K562 (cell line): ENCODE results near the gene MPND. TPM values are rescaled to one million over a fixed set of nuclear protein-coding genes. Genes with fewer than 3 reads are reported as not detected.

Source experiments
- ARID1B ChIP-seq: fragments of 450-650 bp; IDR thresholded peaks from 2 replicates; pipeline ENCODE4 v1.6.1; 2016; ENCODE audit warnings: antibody characterized with exemption, mild to moderate bottlenecking, inconsistent platforms
- C11orf30 ChIP-seq: fragments of 450-650 bp; IDR thresholded peaks from 2 replicates; pipeline ENCODE4 v1.6.1; 2016; ENCODE audit warnings: low read depth, mild to moderate bottlenecking
- EGR1 ChIP-seq: fragments of 450-650 bp; conservative IDR thresholded peaks from 2 replicates; pipeline ENCODE4 v1.6.1; 2017; ENCODE audit warnings: mild to moderate bottlenecking
- KDM1A ChIP-seq, 2 experiments: fragments of 450-650 bp; IDR thresholded peaks; 2 replicates each; pipeline ENCODE4 v1.6.1; 2016; ENCODE audit warnings: mild to moderate bottlenecking in 2 of 2
- KDM4B ChIP-seq, 2 experiments: fragments of 450-650 bp in 1 of 2; sonication (generic) in 1 of 2; IDR thresholded peaks; 2 replicates each; pipeline ENCODE4 v1.6.1; 2016 to 2017; ENCODE audit warnings: borderline replicate concordance in 2 of 2, antibody characterized with exemption in 1 of 2, low read depth in 1 of 2, mild to moderate bottlenecking in 1 of 2
- KDM5B ChIP-seq: fragments of 200-600 bp; sonication (generic); IDR thresholded peaks from 2 replicates; pipeline ENCODE4 v1.6.1; 2012; ENCODE audit warnings: low read depth, mild to moderate bottlenecking, moderate library complexity, low read length, control low read depth, inconsistent platforms; ENCODE audit not compliant: insufficient replicate concordance
- PHB ChIP-seq: fragments of 250-450 bp; sonication (Bioruptor Pico); IDR thresholded peaks from 2 replicates; pipeline ENCODE4 v1.5.0; 2021
- POLR3A ChIP-seq: IDR thresholded peaks from 2 replicates; pipeline ENCODE4 v1.6.1; 2011; ENCODE audit warnings: borderline replicate concordance, mild to moderate bottlenecking, moderate library complexity; ENCODE audit not compliant: insufficient read length, insufficient read depth; ENCODE audit errors: extremely low read depth
- RAD51 ChIP-seq: fragments of 450-650 bp; IDR thresholded peaks from 2 replicates; pipeline ENCODE4 v1.7.1; 2016; ENCODE audit warnings: low read depth, mild to moderate bottlenecking, borderline replicate concordance
- SIN3B ChIP-seq: fragments of 450-650 bp; IDR thresholded peaks from 2 replicates; pipeline ENCODE4 v1.6.1; 2017; ENCODE audit warnings: low read depth, mild to moderate bottlenecking, moderate library complexity
- THRA ChIP-seq: fragments of 450-650 bp; IDR thresholded peaks from 2 replicates; pipeline ENCODE4 v1.6.1; 2017; ENCODE audit warnings: mild to moderate bottlenecking, moderate library complexity
- ZNF174 ChIP-seq: fragments of 250-450 bp; sonication (Bioruptor Pico); IDR thresholded peaks from 2 replicates; pipeline ENCODE4 v1.4.0; 2020; ENCODE audit warnings: mild to moderate bottlenecking
- ZNF778 ChIP-seq: fragments of 450-650 bp; formaldehyde crosslinking; IDR thresholded peaks from 2 replicates; pipeline ENCODE4 v1.4.0; 2020; ENCODE audit warnings: mild to moderate bottlenecking, moderate library complexity
- ZNF830 ChIP-seq: fragments of 250-450 bp; sonication (Bioruptor Pico); IDR thresholded peaks from 2 replicates; pipeline ENCODE4 v1.5.0; 2021; ENCODE audit warnings: mild to moderate bottlenecking
- polyA plus RNA-seq, 8 experiments: library from polyadenylated mRNA; depleted of rRNA in 4 of 8; stranded (reverse) in 5 of 8; unstranded in 3 of 8; fragments of >200 nt; fragmentation: Nextera tagmentation in 2 of 8; fragmentation: Illumina TruSeq in 1 of 8; extraction: Ambion mirVana in 2 of 8; extraction: Trizol in 1 of 8; gene quantifications; 2 replicates each; pipeline versions ENCODE4 v1.2.1 to v1.2.3, GENCODE V29; 2011 to 2014; ENCODE audit warnings: inconsistent platforms in 1 of 8, missing spikeins in 1 of 8
- total RNA-seq, 7 experiments: library from RNA; depleted of rRNA in 6 of 7; stranded (reverse); fragments of >200 nt in 6 of 7; fragmentation: Illumina TruSeq in 2 of 7; extraction: Trizol in 2 of 7; gene quantifications; 2 replicates each; pipeline versions ENCODE4 v1.2.1 to v1.2.3, GENCODE V29; 2011 to 2021; ENCODE audit warnings: low replicate concordance in 1 of 7
- TF ChIP-seq, protein P1 (sequence below): fragments of 250-450 bp; sonication (Bioruptor Pico); IDR thresholded peaks from 2 replicates; pipeline ENCODE4 v1.9.0; 2021; ENCODE audit warnings: mild to moderate bottlenecking
- TF ChIP-seq, protein P2 (sequence below), 3 experiments: IDR thresholded peaks in 2 of 3; conservative IDR thresholded peaks in 1 of 3; 2 replicates each; pipeline ENCODE4 v1.5.1; 2011 to 2012; ENCODE audit warnings: low read length in 3 of 3, mild to moderate bottlenecking in 3 of 3, control low read depth in 2 of 3, improper control_type of control experiment in 1 of 3, inconsistent platforms in 1 of 3, low read depth in 1 of 3, mixed read lengths in 1 of 3, moderate library complexity in 1 of 3; ENCODE audit not compliant: insufficient read depth in 2 of 3

Gene MPND
- total and polyA plus RNA-seq, 9 of the 15 experiments (the other 6 are each of a cell fraction or from before 2014, with no cell fraction given), result 0.25 to 14.0 (median 3.9) TPM

DNA sequence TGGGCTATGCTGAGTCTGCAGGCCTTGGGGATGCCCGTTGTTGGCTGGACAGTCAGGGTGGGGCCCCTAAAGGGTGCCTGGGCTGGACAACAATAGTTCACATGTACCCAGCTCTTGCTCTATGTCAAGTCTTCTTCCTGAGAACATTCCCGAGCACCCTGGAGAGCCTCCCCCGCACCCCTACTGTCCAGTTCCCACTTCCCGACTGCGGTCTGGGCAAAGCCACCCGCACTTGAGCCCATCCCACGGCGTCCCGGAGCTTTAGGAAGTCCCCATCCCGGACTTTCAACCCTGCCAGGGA is 1.1 kb upstream of the MPND start (continued):
- no peak for TF ChIP-seq KDM4B (IDR thresholded peaks at IDR 0.05; ENCODE audit: borderline replicate concordance in 2 of 2, low read depth in 1 of 2)
- no peak for TF ChIP-seq ZNF830 (CRISPR knock-in tag)
- peak; percentile 67 for TF ChIP-seq EGR1
- peak; percentile 40; the same call in 1 of the 2 replicates for TF ChIP-seq C11orf30
- TF ChIP-seq, protein P1, sequence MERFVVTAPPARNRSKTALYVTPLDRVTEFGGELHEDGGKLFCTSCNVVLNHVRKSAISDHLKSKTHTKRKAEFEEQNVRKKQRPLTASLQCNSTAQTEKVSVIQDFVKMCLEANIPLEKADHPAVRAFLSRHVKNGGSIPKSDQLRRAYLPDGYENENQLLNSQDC (CRISPR knock-in tag), result no peak
- TF ChIP-seq ARID1B, result peak; percentile 41
- TF ChIP-seq PHB, result no peak
- TF ChIP-seq THRA, result no peak
- TF ChIP-seq, protein P2, sequence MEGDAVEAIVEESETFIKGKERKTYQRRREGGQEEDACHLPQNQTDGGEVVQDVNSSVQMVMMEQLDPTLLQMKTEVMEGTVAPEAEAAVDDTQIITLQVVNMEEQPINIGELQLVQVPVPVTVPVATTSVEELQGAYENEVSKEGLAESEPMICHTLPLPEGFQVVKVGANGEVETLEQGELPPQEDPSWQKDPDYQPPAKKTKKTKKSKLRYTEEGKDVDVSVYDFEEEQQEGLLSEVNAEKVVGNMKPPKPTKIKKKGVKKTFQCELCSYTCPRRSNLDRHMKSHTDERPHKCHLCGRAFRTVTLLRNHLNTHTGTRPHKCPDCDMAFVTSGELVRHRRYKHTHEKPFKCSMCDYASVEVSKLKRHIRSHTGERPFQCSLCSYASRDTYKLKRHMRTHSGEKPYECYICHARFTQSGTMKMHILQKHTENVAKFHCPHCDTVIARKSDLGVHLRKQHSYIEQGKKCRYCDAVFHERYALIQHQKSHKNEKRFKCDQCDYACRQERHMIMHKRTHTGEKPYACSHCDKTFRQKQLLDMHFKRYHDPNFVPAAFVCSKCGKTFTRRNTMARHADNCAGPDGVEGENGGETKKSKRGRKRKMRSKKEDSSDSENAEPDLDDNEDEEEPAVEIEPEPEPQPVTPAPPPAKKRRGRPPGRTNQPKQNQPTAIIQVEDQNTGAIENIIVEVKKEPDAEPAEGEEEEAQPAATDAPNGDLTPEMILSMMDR (IDR thresholded peaks at IDR 0.05 in 2 of 3, conservative IDR thresholded peaks at IDR 0.05 in 1 of 3; ENCODE audit: insufficient read depth in 2 of 3, low read depth in 1 of 3, low read length in 3 of 3), result 0 out of 6 replicates have a peak, but pooled peaks of 1 of the 3 experiments have one; percentile 8
- TF ChIP-seq KDM1A (IDR thresholded peaks at IDR 0.05), result no peak
- 0 out of 2 replicates have a peak, but pooled peaks have one; percentile 42 for TF ChIP-seq SIN3B
- TF ChIP-seq KDM5B, result no peak
- no peak for TF ChIP-seq ZNF174 (CRISPR knock-in tag)
- TF ChIP-seq RAD51, result no peak
- no peak for TF ChIP-seq POLR3A
- TF ChIP-seq ZNF778, result no peak
